ENCODE results near the gene EEFSEC. TPM values are rescaled to one million over a fixed set of nuclear protein-coding genes. Genes with fewer than 3 reads are reported as not detected.

The EEFSEC gene
- total and polyA plus RNA-seq, 5 experiments from 2014 or later = 14.7 to 27.1 (median 19.2) TPM

DNA sequence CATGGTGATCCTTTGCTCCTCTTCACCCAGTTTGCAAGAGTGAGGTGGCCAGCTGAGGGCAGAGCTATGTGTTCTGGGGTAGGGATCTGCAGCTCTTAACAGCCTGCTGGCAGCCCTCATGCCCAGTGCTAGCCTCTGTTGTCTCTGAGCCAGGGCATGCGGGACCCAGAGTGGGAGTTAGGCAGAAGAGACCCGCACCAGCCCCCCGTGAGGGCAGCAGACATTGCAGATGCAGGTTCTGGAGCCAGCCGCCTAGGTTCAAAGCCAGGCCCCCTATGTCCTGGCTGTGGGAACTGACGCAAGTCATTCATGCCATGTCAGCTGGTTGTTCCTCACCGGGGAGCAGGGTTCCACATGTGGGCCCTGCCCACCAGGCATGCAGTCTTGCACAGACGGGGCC lies 238.7 kb downstream of the EEFSEC start:
- Mint-ChIP-seq H3K27ac (no peak overlapping the region), H3K9me3 (no peaks in the 10 kb centered on the region)
- no peak for DNase-seq

DNA sequence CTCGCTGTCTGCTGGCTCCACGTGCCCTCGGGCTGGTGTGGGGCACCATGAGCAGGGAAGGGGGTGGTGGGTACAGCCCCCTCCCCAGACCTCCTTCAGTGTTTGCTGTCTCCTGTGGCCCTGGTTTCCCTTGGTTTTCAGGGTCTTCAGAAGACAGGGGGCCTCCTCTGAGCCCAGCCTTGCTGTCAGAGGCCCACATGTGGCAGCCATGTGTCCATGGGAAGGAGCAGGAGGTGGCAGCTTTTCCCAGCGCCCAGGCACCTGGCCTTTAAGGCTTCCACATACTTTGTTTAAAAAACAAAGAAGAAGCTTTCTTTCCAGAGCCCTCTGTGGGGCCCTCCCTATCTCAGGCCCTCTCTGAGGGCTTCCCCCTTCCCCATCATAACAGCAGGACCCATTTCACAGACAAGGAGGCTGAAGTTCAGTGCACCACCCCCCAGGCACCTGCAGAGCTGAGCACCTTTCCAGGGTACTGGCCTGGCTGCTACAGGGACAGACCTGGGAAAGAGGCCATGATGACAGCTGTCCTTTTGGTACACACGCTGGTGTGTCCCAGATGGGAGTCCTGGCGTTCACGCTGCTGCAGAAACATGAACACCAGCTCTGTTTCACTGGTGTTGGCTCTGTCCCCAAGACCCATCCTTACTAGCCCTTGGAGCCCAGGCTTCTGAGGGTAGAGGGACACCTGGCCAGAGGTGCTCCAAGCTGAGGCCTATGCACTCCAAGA lies 239.7 kb downstream of the EEFSEC start:
- no peak for DNase-seq
- peaks cover 0 to 15% (median 1%) of the 10 kb centered on the region in 4 donors for H3K4me1 Mint-ChIP-seq
- H3K27me3 Mint-ChIP-seq = no peaks in the 10 kb centered on the region
- H3K4me3 Mint-ChIP-seq = no peak overlapping the region
- POLR2A ChIA-PET = no interaction called here
- no peak overlapping the region for H3K27ac Mint-ChIP-seq
- H3K9me3 Mint-ChIP-seq = no peaks in the 10 kb centered on the region
- ATAC-seq = no peak
- peaks cover 0 to 3% (median 0%) of the 10 kb centered on the region in 3 donors for H3K36me3 Mint-ChIP-seq

More for the DNA sequence above, 238.7 kb downstream of the EEFSEC start:
- POLR2A ChIA-PET = interaction anchor here (0.5 kb wide), 1 partner anchor 766 kb away, joined by 3 read pairs; no protein-coding TSS in a partner anchor
- Mint-ChIP-seq H3K4me1 (peaks cover 0 to 17% (median 2%) of the 10 kb centered on the region in 4 donors), H3K4me3 (no peak overlapping the region), H3K36me3 (peaks cover 0 to 3% (median 0%) of the 10 kb centered on the region in 3 donors), H3K27me3 (no peaks in the 10 kb centered on the region)
- no peak for ATAC-seq

- POLR2A ChIA-PET = no interaction called here
- no peak overlapping the region for H3K4me3 Mint-ChIP-seq
- H3K36me3 Mint-ChIP-seq = peaks cover 0 to 3% (median 0%) of the 10 kb centered on the region in 3 donors
These were observed 240.8 kb downstream of the EEFSEC start for GRCh38 chr3:128394033-128394432.

GRCh38 chr3:128395046-128395445 lies 241.8 kb downstream of the EEFSEC start:
- H3K27me3 Mint-ChIP-seq = no peaks in the 10 kb centered on the region
- H3K27ac Mint-ChIP-seq = peak overlapping the region in 3 of 10 donors; percentile 5 to 49 (median 19)
- H3K4me3 Mint-ChIP-seq = no peak overlapping the region
- peaks cover 0 to 3% (median 0%) of the 10 kb centered on the region in 3 donors for H3K36me3 Mint-ChIP-seq
- ATAC-seq (no peak), DNase-seq (no peak)
- POLR2A ChIA-PET = no interaction called here
- no peaks in the 10 kb centered on the region for H3K9me3 Mint-ChIP-seq
- H3K4me1 Mint-ChIP-seq = peaks cover 0 to 10% (median 0%) of the 10 kb centered on the region in 4 donors

More at GRCh38 chr3:128394033-128394432, 240.8 kb downstream of the EEFSEC start:
- DNase-seq (no peak), ATAC-seq (no peak)
- Mint-ChIP-seq H3K27me3 (no peaks in the 10 kb centered on the region), H3K9me3 (no peaks in the 10 kb centered on the region), H3K4me1 (peaks cover 0 to 10% (median 0%) of the 10 kb centered on the region in 4 donors), H3K27ac (peak overlapping the region in 1 of 10 donors; percentile 49)

DNA sequence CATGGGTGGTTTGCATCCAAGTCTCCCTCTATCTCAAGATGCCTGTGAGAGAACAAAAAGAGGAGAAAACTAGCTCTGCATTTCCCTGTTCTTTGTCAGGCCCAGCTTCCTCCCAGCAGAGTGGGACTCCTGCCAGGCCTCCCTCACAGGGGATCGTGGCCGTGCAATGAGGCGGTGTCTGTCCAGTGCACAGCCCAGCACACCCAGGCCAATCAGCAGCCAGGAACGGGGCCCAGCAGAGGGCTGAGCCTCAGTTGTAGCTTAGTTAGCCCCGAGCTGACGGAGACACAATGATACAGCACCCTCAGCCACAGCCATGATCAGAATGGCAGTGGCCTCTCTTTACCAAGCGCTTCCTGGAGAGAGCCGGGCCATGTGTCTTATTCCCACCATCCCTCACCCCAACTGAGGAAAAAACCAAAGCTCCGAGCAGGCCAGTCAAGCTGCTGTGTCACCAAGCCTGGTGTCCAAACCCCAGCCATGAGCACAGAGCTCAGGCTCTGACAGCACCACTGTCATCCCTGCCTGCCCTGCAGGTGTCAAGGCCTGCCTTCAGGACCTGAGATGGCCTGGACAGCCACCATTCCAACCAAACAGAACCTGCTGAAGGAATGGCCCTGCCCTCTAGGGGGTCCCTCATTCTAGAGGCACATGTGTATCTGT lies 242.3 kb downstream of the EEFSEC start:
- POLR2A ChIA-PET = no interaction called here
- H3K36me3 Mint-ChIP-seq = peaks cover 0 to 3% (median 0%) of the 10 kb centered on the region in 3 donors
- peaks cover 0 to 9% (median 0%) of the 10 kb centered on the region in 4 donors for H3K4me1 Mint-ChIP-seq
- ATAC-seq = no peak
- no peaks in the 10 kb centered on the region for H3K27me3 Mint-ChIP-seq
- peak overlapping the region in 1 of 10 donors; percentile 19 for H3K27ac Mint-ChIP-seq
- H3K9me3 Mint-ChIP-seq = no peaks in the 10 kb centered on the region
- no peak overlapping the region for H3K4me3 Mint-ChIP-seq
- DNase-seq = no peak

DNA sequence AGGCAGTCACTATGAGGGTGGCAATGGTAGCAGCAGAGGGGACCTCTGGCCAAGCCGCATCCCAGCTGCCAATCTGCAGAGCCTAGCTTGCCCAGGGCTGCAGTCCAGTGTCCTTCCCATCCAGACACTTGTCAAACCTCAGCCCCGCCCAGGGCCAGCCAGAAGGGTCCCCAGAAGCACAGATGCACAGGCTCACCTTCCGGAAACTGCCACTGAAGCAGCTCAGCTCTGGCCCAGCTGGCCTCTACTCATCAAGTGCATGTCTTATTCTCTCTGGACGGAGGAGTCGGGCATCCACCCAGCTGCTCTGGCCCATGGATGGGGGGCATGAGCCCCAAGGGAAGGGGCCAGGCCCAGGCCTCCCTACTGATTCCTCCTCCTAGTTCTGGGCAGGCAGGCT lies 244.2 kb downstream of the EEFSEC start:
- no peaks in the 10 kb centered on the region for H3K36me3 Mint-ChIP-seq
- no peak for ATAC-seq
- no peak overlapping the region for H3K4me3 Mint-ChIP-seq
- H3K4me1 Mint-ChIP-seq = peaks cover 0 to 4% (median 0%) of the 10 kb centered on the region in 4 donors
- DNase-seq = no peak
- H3K9me3 Mint-ChIP-seq = no peaks in the 10 kb centered on the region
- H3K27ac Mint-ChIP-seq = peak overlapping the region in 2 of 10 donors; percentile 40
- no peaks in the 10 kb centered on the region for H3K27me3 Mint-ChIP-seq
- POLR2A ChIA-PET = no interaction called here

DNA sequence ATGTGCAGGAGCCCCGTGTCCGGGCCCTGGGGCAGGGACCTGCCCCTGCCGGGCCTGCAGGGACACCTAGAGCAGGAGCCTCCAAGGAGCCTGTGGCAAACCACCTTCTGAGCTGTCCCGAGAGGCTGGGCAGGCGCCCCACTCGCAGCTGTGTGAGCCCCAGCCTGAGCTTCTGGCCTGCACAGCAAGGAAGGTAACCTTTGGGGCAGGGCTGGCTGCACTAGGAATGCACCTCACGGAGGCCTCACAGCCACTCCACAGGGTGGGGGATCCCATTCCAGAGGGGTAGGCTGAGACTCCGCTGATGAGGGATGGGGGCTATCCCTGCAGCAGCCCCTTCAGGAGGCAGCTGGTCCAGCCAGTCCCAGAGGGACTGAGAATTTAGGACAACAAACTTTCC lies 245.3 kb downstream of the EEFSEC start:
- H3K4me3 Mint-ChIP-seq = no peak overlapping the region
- POLR2A ChIA-PET = no interaction called here
- no peak for DNase-seq
- no peaks in the 10 kb centered on the region for H3K27me3 Mint-ChIP-seq
- H3K4me1 Mint-ChIP-seq = peaks cover 0 to 4% (median 0%) of the 10 kb centered on the region in 4 donors
- H3K27ac Mint-ChIP-seq = no peak overlapping the region
- H3K36me3 Mint-ChIP-seq = no peaks in the 10 kb centered on the region
- H3K9me3 Mint-ChIP-seq = no peaks in the 10 kb centered on the region
- no peak for ATAC-seq

DNA sequence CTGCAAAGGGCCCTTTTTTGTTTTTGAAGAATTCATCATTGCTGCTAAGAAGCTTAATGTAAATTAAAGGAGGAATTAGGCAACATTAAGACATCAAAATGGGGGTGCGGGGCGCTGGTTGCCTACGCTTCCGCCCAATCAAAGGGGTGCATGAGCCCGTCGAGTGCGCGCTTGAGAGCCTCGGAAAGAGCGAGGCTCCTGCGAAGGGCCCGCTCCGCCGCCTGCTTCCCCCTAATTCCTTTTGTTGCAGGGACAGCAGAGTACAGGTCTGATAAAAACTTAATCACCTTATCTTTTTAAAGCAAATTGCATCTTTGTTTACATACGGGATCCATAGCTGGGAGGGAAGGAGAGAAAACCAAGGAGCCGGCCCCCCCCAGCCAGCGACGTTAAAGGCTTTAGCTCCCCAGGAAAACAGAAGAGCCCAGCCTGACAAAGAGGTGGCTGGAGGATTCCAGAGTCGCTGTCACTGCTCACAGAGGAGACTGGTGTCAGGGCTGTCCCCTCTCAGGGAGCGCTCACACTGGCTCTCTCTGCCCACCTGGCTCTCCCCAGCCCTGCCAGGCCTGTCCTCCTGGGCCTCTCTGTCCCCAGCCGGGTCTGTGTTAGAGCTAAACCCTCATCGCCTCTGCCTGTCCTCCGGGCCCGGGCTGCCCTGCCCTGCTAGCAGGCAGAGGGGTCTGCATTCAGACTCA lies 246.1 kb downstream of the EEFSEC start:
- DNase-seq (no peak), ATAC-seq (no peak)
- H3K36me3 Mint-ChIP-seq = no peaks in the 10 kb centered on the region
- H3K4me1 Mint-ChIP-seq = peaks cover 0 to 4% (median under 1%) of the 10 kb centered on the region in 4 donors
- no peak overlapping the region for H3K4me3 Mint-ChIP-seq
- no peak overlapping the region for H3K27ac Mint-ChIP-seq
- no peaks in the 10 kb centered on the region for H3K27me3 Mint-ChIP-seq
- H3K9me3 Mint-ChIP-seq = no peaks in the 10 kb centered on the region
- POLR2A ChIA-PET = no interaction called here

DNA sequence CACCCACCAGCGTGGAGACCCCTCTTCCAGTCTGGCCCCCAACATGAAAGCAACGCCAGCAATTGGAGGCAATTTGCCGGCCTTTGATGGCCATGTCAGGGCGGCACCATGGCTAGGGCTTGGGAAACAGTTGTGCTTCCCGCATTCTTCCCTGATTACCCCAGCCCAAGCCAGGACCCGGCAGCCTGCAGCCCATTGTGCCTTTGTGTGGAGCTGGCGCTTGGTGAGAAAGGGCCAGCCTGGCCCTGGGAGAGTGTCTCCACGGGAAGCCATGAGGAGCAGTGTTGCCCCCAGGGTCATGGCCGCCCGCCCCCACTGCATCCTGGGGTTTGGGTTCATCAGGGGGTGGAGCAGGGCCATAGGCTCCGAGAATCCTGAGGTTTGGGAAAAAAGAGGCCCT lies 247.4 kb downstream of the EEFSEC start:
- DNase-seq (no peak), ATAC-seq (no peak)
- peak overlapping the region in 1 of 10 donors; percentile 68 for H3K27ac Mint-ChIP-seq
- H3K9me3 Mint-ChIP-seq = no peaks in the 10 kb centered on the region
- H3K4me1 Mint-ChIP-seq = peaks cover 0 to 2% (median under 1%) of the 10 kb centered on the region in 4 donors
- no peak overlapping the region for H3K4me3 Mint-ChIP-seq
- H3K27me3 Mint-ChIP-seq = no peaks in the 10 kb centered on the region
- POLR2A ChIA-PET = no interaction called here
- no peaks in the 10 kb centered on the region for H3K36me3 Mint-ChIP-seq

- ATAC-seq (no peak), DNase-seq (no peak)
- no peaks in the 10 kb centered on the region for H3K9me3 Mint-ChIP-seq
- peaks cover 0 to 4% (median under 1%) of the 10 kb centered on the region in 4 donors for H3K4me1 Mint-ChIP-seq
- POLR2A ChIA-PET = no interaction called here
- no peaks in the 10 kb centered on the region for H3K36me3 Mint-ChIP-seq
- H3K27me3 Mint-ChIP-seq = no peaks in the 10 kb centered on the region
- H3K4me3 Mint-ChIP-seq = no peak overlapping the region
- H3K27ac Mint-ChIP-seq = peak overlapping the region in 3 of 10 donors; percentile 29 to 76 (median 62)
These were observed 249.0 kb downstream of the EEFSEC start for GRCh38 chr3:128402319-128402718.

DNA sequence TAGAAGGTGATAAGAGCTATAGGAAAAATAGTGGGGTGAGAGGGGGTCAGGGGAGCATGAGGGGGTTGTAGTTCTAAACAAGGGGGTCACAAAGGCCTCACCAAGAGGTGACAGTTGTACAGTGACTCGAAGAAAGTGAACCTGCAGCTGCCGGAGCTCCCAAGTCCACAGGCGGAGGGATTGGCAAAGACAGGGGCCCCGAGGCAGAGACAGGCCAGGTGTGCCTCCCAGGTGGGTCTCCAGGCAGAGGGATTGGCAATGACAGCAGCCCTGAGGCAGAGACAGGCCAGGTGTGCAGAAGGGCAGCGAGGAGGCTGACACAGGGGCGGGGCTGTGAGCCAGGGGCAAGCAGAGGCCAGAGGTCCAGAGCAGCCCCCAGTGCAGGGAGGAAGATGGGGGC lies 249.7 kb downstream of the EEFSEC start:
- H3K4me1 Mint-ChIP-seq = peaks cover 0 to 4% (median under 1%) of the 10 kb centered on the region in 4 donors
- peak overlapping the region in 2 of 10 donors; percentile 24 to 76 for H3K27ac Mint-ChIP-seq

DNA sequence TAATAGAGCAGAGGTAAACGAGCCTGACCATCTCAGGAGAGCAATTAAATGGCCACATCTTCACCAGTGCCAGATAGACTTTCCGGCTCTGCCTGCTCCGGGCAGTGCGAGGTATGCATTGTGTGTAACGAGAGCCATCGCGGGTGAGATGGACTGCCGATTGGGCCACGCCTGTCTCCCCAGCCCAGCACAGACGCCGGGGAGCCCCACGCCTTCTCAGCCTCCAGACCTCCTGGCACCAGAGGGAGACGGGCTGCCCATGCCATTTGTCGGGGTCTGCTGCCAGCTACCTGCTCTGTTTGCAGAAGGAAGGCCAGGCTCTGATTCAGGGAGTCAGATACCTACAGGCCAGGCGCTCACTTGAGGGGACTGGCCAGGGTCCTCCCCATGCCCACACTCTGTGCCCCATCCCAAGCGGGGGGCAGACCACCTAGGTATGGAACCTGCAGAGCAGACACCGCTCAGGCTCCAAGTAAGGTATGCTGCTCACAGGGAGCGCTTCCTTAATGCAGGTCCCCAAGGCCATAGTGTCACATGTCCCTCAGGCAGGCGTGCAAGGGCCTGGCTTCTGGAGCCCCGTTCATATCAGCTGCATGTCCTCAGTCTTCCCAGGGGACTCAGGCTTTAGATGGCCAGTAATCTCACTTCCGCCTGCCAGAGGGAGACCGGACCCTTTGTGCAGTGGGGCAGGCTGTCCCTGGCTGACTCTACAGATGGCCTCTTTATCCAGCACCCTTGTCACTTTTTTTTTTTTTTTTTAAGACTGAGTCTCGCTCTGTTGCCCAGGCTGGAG lies 251.2 kb downstream of the EEFSEC start:
- no peak overlapping the region for H3K27ac Mint-ChIP-seq
- no peak for DNase-seq
- POLR2A ChIA-PET = interaction anchor here (0.6 kb wide), 1 partner anchor 271 kb away, joined by 3 read pairs; no protein-coding TSS in a partner anchor
- no peak overlapping the region for H3K4me3 Mint-ChIP-seq
- peaks cover 0 to 12% (median 0%) of the 10 kb centered on the region in 3 donors for H3K36me3 Mint-ChIP-seq
- H3K27me3 Mint-ChIP-seq = no peaks in the 10 kb centered on the region
- ATAC-seq = no peak
- H3K9me3 Mint-ChIP-seq = no peaks in the 10 kb centered on the region
- peaks cover 0 to 5% (median under 1%) of the 10 kb centered on the region in 4 donors for H3K4me1 Mint-ChIP-seq

More for the DNA sequence above, 249.7 kb downstream of the EEFSEC start:
- DNase-seq = no peak
- POLR2A ChIA-PET = no interaction called here
- H3K36me3 Mint-ChIP-seq = peaks cover 0 to 3% (median 0%) of the 10 kb centered on the region in 3 donors
- no peaks in the 10 kb centered on the region for H3K27me3 Mint-ChIP-seq
- no peak for ATAC-seq
- H3K9me3 Mint-ChIP-seq = no peaks in the 10 kb centered on the region
- no peak overlapping the region for H3K4me3 Mint-ChIP-seq
